ENCODE results near the gene LIM2.

Gene LIM2

DNA sequence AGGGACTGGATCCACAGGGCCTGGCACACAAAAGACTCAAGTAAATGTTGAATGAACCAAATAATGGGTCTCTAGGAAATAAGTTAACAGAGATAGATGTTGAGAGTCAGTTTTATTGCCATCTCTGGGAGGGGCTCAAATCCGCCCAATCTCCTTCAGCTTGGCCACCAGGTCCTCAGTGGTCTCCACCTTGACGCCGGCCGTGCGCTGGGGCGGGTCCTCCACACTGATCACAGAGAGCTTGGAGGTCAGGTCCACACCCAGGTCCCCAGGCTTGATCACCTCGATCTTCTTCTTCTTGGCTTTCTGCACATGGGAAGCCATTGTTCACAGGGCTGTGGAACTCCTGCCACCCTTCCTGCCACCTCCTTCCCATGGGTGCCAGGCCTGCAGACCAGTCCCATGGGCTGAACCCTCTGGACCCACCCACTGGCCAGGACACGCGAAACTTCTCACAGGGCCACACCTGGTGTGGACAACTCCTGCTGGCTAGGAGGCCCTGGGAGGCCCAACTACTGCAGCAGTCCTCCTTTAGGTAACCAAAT, 42.6 kb downstream of the LIM2 start:
- TF ChIP-seq TAF1 (IDR thresholded peaks at IDR 0.05; ENCODE audit: borderline replicate concordance, insufficient read depth, low read length) (no peak), FOXP2 (optimal IDR thresholded peaks at IDR 0.05; ENCODE audit: borderline replicate concordance, extremely low read depth, extremely low read length, insufficient read depth) (no peak), SIN3A (IDR thresholded peaks at IDR 0.05; ENCODE audit: borderline replicate concordance, insufficient read depth, low read length) (no peak), POLR2AphosphoS5 (IDR thresholded peaks at IDR 0.05; ENCODE audit: low read depth, low read length) (no peak), REST (IDR thresholded peaks at IDR 0.05; ENCODE audit: insufficient read depth in 1 of 2, low read depth in 2 of 2, low read length in 2 of 2) (no peak)

- TF ChIP-seq POLR2AphosphoS5 (IDR thresholded peaks at IDR 0.05; ENCODE audit: low read depth, low read length) (no peak), SIN3A (IDR thresholded peaks at IDR 0.05; ENCODE audit: borderline replicate concordance, insufficient read depth, low read length) (no peak)
Measured at GRCh38 chr19:51342631-51343569, 44.9 kb downstream of the LIM2 start.

DNA sequence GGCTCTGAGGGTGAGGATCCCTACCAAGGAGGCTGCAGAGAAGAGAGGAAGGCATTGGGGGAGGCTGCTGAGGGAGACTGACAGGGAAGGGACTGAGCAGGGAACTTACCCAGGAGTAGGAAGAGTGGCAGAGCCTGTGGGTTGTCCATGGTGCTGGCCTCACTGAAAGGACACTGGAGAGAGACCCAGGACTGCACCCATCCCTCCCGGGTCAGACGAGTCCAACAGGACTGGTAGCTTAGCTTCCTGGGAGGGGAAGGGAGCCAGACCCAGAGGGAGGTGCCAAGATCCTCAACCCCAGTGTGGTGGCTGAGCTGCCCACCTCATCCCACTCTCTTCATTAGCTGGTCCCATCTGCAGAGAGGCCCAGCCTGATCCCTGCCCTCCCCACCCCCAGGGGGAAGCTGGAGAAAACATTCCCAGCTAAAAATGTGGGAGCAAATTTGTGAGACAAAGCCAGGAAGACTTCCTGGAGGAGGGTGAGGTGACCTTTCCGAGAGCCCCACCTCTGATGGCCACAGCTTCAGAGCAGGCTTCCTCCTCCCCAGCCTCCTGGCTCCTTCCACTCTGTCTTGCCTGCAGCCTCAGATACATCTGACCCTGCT, 45.7 kb downstream of the LIM2 start, which contains the start of gene VSIG10L:
Gene VSIG10L, minus strand, starts transcription at position 164 of the 605 bp plus-strand sequence. Its CDS starts 15 bp downstream, at position 149.
- TF ChIP-seq REST (IDR thresholded peaks at IDR 0.05; ENCODE audit: insufficient read depth in 1 of 2, low read depth in 2 of 2, low read length in 2 of 2), result peak; percentile 68 to 80
- no peak for TF ChIP-seq POLR2AphosphoS5 (IDR thresholded peaks at IDR 0.05; ENCODE audit: low read depth, low read length)

DNA sequence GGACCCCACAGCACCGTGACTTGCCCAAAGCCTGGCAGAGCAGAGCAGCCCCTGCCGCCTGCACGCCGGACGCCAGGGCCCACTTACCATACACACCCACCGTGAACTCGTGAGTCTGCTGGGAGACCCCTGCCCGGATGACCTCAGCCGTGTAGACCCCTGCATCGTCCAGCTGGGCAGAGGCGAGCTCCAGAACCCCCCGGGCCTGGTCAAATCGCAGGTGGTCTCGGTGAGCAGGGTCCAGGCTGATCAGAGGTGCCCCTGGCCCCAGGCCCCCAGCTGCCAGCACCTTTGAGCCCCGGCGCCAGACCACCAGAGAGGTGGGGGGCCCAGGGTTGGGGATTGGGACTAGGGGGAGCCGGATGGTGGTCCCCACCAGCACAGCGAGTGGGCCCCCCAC, 46.7 kb downstream of the LIM2 start:
- no peak for TF ChIP-seq REST (IDR thresholded peaks at IDR 0.05; ENCODE audit: insufficient read depth in 1 of 2, low read depth in 2 of 2, low read length in 2 of 2)
- no peak for TF ChIP-seq TAF1 (IDR thresholded peaks at IDR 0.05; ENCODE audit: borderline replicate concordance, insufficient read depth, low read length)
- TF ChIP-seq SIN3A (IDR thresholded peaks at IDR 0.05; ENCODE audit: borderline replicate concordance, insufficient read depth, low read length), result no peak
- no peak for TF ChIP-seq POLR2AphosphoS5 (IDR thresholded peaks at IDR 0.05; ENCODE audit: low read depth, low read length)
- TF ChIP-seq FOXP2 (optimal IDR thresholded peaks at IDR 0.05; ENCODE audit: borderline replicate concordance, extremely low read depth, extremely low read length, insufficient read depth), result no peak

DNA sequence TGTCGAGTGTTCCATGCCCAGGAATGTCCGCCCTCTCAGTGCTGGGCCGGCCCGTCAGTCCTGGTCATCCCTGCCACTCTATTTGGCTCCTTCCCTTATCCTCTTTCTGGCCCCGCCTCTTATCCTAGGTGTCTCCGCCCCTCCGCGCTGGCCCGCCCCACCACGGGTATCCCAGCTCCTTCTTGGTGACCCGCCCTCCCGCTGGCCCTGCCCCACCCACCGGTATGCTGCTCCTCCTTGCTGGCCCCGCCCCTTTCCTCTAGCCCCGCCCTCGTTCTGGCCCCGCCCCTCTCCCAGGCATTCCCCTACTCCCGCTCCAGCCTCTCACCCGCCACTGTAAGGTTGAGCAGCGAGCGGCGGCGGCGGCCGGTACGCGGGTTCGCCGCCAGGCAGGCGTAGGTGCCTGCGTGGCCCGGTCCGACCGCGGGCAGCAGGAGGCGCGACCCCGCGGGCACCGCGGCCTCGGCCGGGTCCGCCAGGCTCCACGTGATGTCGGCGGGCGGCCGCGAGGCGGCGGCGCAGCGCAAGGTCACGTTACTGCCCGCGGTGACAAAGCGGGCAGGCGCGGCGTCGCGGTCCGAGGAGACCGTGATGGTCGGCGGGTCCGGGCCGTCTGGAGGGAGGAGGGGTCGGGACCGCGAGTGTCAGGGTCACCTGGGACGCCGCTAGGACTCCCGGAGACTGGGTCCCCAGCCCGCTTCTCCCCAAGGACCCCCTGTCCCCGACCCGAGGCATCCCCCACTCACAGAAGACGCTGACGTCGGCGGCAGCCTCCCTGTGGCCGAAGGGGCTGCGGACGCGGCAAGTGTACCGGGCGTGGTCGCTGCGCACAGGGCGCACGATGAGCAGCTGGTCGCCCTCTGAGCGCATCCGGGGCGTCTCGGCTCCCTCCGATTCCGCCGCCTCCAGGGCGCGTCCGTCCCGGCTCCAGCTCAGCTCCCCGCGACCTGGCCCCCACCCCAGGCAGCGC, 47.8 kb downstream of the LIM2 start:
- TF ChIP-seq TAF1 (IDR thresholded peaks at IDR 0.05; ENCODE audit: borderline replicate concordance, insufficient read depth, low read length), result no peak; the same call in 1 of the 2 replicates
- TF ChIP-seq FOXP2 (optimal IDR thresholded peaks at IDR 0.05; ENCODE audit: borderline replicate concordance, extremely low read depth, extremely low read length, insufficient read depth), result peak; percentile 14
- TF ChIP-seq REST (IDR thresholded peaks at IDR 0.05; ENCODE audit: insufficient read depth in 1 of 2, low read depth in 2 of 2, low read length in 2 of 2), result no peak
- no peak for TF ChIP-seq SIN3A (IDR thresholded peaks at IDR 0.05; ENCODE audit: borderline replicate concordance, insufficient read depth, low read length)
- TF ChIP-seq POLR2AphosphoS5 (IDR thresholded peaks at IDR 0.05; ENCODE audit: low read depth, low read length), result peak; percentile 69; the same call in 1 of the 2 replicates
